GM12891 (cell line): ENCODE measurements around the gene ROBO1.

ENCODE experiments used
- DNase-seq: peaks from one replicate; pipeline ENCODE4 v3.0.0; 2011; ENCODE audit warnings: low spot score; ENCODE audit not compliant: insufficient read length
- FAIRE-seq: peaks from 2 replicates; lab custom pipeline; 2011; peaks lifted over from hg19 to GRCh38; lab: Jason Lieb, UNC
- PAX5 ChIP-seq: IDR thresholded peaks from 2 replicates; pipeline ENCODE4 v1.6.1; 2011; ENCODE audit warnings: low read length, moderate library complexity, mild to moderate bottlenecking; ENCODE audit not compliant: insufficient read depth, severe bottlenecking
- POLR2A ChIP-seq: IDR thresholded peaks from 2 replicates; pipeline ENCODE4 v1.6.1; 2011; ENCODE audit warnings: low read depth, low read length, control low read depth
- POLR2AphosphoS5 ChIP-seq: IDR thresholded peaks from 2 replicates; pipeline ENCODE4 v1.6.1; 2011; ENCODE audit warnings: low read depth, low read length, control low read depth
- POU2F2 ChIP-seq: IDR thresholded peaks from 2 replicates; pipeline ENCODE4 v1.6.1; 2011; ENCODE audit warnings: low read depth, mild to moderate bottlenecking, control low read depth, low read length, moderate library complexity
- SPI1 ChIP-seq: IDR thresholded peaks from 2 replicates; pipeline ENCODE4 v1.6.1; 2011; ENCODE audit warnings: low read depth, low read length, control low read depth
- TAF1 ChIP-seq: IDR thresholded peaks from 2 replicates; pipeline ENCODE4 v1.6.1; 2011; ENCODE audit warnings: low read depth, low read length, control low read depth

The ROBO1 gene

GRCh38 chr3:79639855-79640254 lies 127.9 kb downstream of the ROBO1 start:
- FAIRE-seq (no peak), DNase-seq (no peak)
- no peak for TF ChIP-seq POU2F2
- TF ChIP-seq PAX5, result no peak
- no peak for TF ChIP-seq POLR2AphosphoS5
- TF ChIP-seq TAF1, result no peak
- no peak for TF ChIP-seq POLR2A
- no peak for TF ChIP-seq SPI1

GRCh38 chr3:79636372-79636771 lies 131.4 kb downstream of the ROBO1 start:
- TF ChIP-seq SPI1, result no peak
- TF ChIP-seq POU2F2, result no peak
- no peak for TF ChIP-seq POLR2A
- no peak for TF ChIP-seq PAX5
- no peak for TF ChIP-seq TAF1
- no peak for TF ChIP-seq POLR2AphosphoS5
- DNase-seq, result no peak
- FAIRE-seq, result no peak

- no peak for FAIRE-seq
- TF ChIP-seq POLR2A, result no peak
- TF ChIP-seq SPI1, result no peak
- TF ChIP-seq POU2F2, result no peak
- no peak for TF ChIP-seq POLR2AphosphoS5
- no peak for TF ChIP-seq TAF1
- TF ChIP-seq PAX5, result no peak
- DNase-seq, result no peak
Measured at GRCh38 chr3:79632842-79633241, 135.0 kb downstream of the ROBO1 start.

- TF ChIP-seq SPI1, result no peak
- TF ChIP-seq POU2F2, result no peak
- TF ChIP-seq PAX5, result no peak
- no peak for TF ChIP-seq TAF1
- TF ChIP-seq POLR2A, result no peak
- no peak for TF ChIP-seq POLR2AphosphoS5
- DNase-seq, result no peak
- FAIRE-seq, result no peak
Measured at GRCh38 chr3:79618883-79619282, 148.9 kb downstream of the ROBO1 start.

GRCh38 chr3:79606414-79606813 lies 161.4 kb downstream of the ROBO1 start:
- TF ChIP-seq POU2F2, result no peak
- no peak for TF ChIP-seq POLR2A
- TF ChIP-seq POLR2AphosphoS5, result no peak
- no peak for TF ChIP-seq TAF1
- TF ChIP-seq SPI1, result no peak
- TF ChIP-seq PAX5, result no peak
- FAIRE-seq, result no peak
- DNase-seq, result no peak

- DNase-seq (no peak), FAIRE-seq (no peak)
- TF ChIP-seq POU2F2 (no peak), POLR2AphosphoS5 (no peak), PAX5 (no peak), SPI1 (no peak), POLR2A (no peak)
Measured at GRCh38 chr3:79604681-79605080, 163.1 kb downstream of the ROBO1 start.

GRCh38 chr3:79602385-79602784 lies 165.4 kb downstream of the ROBO1 start:
- FAIRE-seq (no peak), DNase-seq (no peak)
- no peak for TF ChIP-seq TAF1
- no peak for TF ChIP-seq SPI1
- TF ChIP-seq POLR2A, result no peak
- no peak for TF ChIP-seq POU2F2
- TF ChIP-seq POLR2AphosphoS5, result no peak
- TF ChIP-seq PAX5, result no peak

GRCh38 chr3:79598594-79598993 lies 169.2 kb downstream of the ROBO1 start:
- DNase-seq (no peak), FAIRE-seq (no peak)
- TF ChIP-seq POU2F2, result no peak
- no peak for TF ChIP-seq PAX5
- no peak for TF ChIP-seq POLR2AphosphoS5
- TF ChIP-seq SPI1, result no peak
- TF ChIP-seq POLR2A, result no peak
- no peak for TF ChIP-seq TAF1

- no peak for TF ChIP-seq TAF1
- no peak for TF ChIP-seq SPI1
- TF ChIP-seq POLR2A, result no peak
- no peak for TF ChIP-seq POLR2AphosphoS5
- no peak for TF ChIP-seq POU2F2
- TF ChIP-seq PAX5, result no peak
- no peak for FAIRE-seq
- DNase-seq, result no peak
Measured at GRCh38 chr3:79597709-79598108, 170.1 kb downstream of the ROBO1 start.

- FAIRE-seq (no peak), DNase-seq (no peak)
- TF ChIP-seq POU2F2 (no peak), TAF1 (no peak), POLR2A (no peak), PAX5 (no peak), POLR2AphosphoS5 (no peak), SPI1 (no peak)
Measured at GRCh38 chr3:79587150-79587549, 180.6 kb downstream of the ROBO1 start.

GRCh38 chr3:79586232-79586631 lies 181.6 kb downstream of the ROBO1 start:
- DNase-seq (no peak), FAIRE-seq (no peak)
- TF ChIP-seq POU2F2 (no peak), PAX5 (no peak), SPI1 (no peak), POLR2AphosphoS5 (no peak), POLR2A (no peak), TAF1 (no peak)
